Activated naive CD4-positive, alpha-beta T cell treated with anti-CD3 and anti-CD28 coated beads, Interleukin-2, amount 50 U/mL, for 16 hours (primary cell): Measurements from ENCODE around the gene ARHGAP22.

Source experiments
- DNase-seq: peaks from one replicate; pipeline ENCODE4 v3.0.0-alpha.2; 2020

Gene ARHGAP22

GRCh38 chr10:48459270-48460150 is 145.4 kb downstream of the ARHGAP22 start:
- no peak for DNase-seq

GRCh38 chr10:48458662-48459048 is 146.2 kb downstream of the ARHGAP22 start:
- DNase-seq = no peak

- no peak for DNase-seq
Observed at GRCh38 chr10:48457949-48458661, 146.8 kb downstream of the ARHGAP22 start.

- no peak for DNase-seq
Observed at GRCh38 chr10:48456808-48457761, 147.8 kb downstream of the ARHGAP22 start.

GRCh38 chr10:48456361-48456804 is 148.5 kb downstream of the ARHGAP22 start:
- no peak for DNase-seq

- DNase-seq = no peak
Observed at GRCh38 chr10:48455392-48456151, 149.3 kb downstream of the ARHGAP22 start.

- DNase-seq = no peak
Observed at GRCh38 chr10:48455055-48455391, 149.8 kb downstream of the ARHGAP22 start.

- DNase-seq = no peak
Observed at GRCh38 chr10:48454302-48455054, 150.4 kb downstream of the ARHGAP22 start.

GRCh38 chr10:48453451-48454301 is 151.2 kb downstream of the ARHGAP22 start:
- no peak for DNase-seq

GRCh38 chr10:48452879-48453412 is 151.9 kb downstream of the ARHGAP22 start:
- DNase-seq = no peak

- DNase-seq = no peak
Observed at GRCh38 chr10:48451969-48452878, 152.6 kb downstream of the ARHGAP22 start.

GRCh38 chr10:48450741-48451466 is 154.0 kb downstream of the ARHGAP22 start:
- DNase-seq = no peak

GRCh38 chr10:48450233-48450740 is 154.6 kb downstream of the ARHGAP22 start:
- no peak for DNase-seq

- DNase-seq = no peak
Observed at GRCh38 chr10:48449501-48450232, 155.2 kb downstream of the ARHGAP22 start.

- no peak for DNase-seq
Observed at GRCh38 chr10:48448796-48449195, 156.1 kb downstream of the ARHGAP22 start.

- DNase-seq = no peak
Observed at GRCh38 chr10:48447356-48448215, 157.3 kb downstream of the ARHGAP22 start.
